T1000 (cell line): Measurements from ENCODE around the gene GMDS.

Source experiments
- DNase-seq: peaks from one replicate; lab custom pipeline; 2025; ENCODE audit warnings: mixed read lengths; lab: John Stamatoyannopoulos, UW

The GMDS gene

GRCh38 chr6:1624058-1624850 lies 621.2 kb downstream of the GMDS start:
- no peak for DNase-seq

- DNase-seq: no peak
These were observed 621.7 kb downstream of the GMDS start for GRCh38 chr6:1623769-1624057.

DNA sequence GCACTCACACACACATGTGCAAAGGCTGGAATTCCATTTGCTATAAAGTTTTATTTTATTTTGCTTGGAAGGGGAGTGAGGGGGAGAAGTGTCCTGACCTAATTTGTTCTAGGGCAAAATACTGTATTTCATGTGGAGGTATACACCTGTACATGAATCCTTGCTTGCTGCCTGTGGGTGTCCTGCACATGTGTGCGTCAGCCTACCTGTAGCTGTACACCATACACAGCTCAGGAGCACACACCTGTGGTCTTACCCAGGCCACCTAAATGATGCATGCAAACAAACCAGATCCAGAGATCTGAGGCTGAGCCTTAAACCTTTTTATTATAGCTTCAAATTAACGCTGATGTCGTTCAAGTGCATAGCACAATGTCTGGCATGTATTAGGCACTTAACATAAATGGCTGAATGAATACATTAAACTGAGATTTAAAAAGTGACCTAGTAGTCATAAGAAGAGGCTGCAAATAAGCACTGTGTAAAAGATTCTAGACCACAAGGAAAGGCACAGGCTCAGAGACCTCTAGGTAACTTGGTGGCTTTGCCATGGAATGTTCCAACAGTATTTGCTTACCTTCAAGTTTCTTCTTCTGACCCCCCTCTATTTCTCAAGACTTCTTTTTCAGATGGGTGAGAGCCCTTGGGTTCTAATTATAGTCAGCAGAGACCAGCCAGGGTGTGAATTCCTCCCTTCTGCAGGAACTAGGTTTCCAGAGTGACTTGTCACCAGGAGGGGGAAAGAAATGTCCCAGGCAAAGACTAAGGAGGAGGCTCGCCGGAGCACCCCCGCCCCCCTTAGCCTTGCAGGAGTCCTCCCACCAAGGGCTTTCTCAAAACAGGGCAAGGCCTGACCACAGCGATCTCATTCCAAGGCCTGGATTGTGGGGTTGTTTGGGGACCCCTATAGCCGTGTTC lies 622.3 kb downstream of the GMDS start:
- DNase-seq: no peak

DNA sequence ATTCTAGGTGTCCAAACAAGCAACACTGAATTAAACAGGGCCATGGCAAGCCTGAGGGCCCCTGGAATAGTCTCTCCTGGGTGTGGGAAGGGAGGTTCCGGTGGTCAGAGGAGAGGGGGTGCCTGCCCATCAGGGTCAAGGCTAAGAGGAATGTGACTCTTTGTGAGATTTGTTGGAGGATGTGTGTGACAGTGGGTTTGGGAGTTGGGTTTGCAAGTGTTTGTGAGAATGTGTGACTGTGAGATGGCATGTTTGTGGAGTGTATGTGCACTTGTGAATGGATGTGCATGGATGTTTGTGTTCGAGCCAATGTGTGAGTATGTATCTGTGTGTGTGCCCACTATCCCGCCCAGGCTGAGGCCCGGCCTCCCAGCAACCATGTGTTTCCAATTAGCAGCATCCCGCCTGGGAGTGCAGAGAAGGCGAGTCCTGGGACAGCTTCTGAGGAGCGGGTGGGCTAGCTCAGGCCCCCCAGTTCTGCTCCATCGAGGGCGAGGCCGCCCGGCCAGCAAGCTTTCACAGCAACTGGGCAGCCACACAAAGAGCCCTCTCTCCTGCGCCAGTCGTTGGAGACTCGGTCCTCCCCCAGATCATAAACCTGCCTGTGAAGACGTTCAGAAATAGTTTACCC lies 623.1 kb downstream of the GMDS start:
- no peak for DNase-seq

GRCh38 chr6:1621070-1621701 lies 624.2 kb downstream of the GMDS start:
- DNase-seq: no peak

GRCh38 chr6:1620504-1621069 lies 624.8 kb downstream of the GMDS start:
- no peak for DNase-seq

- DNase-seq: no peak
These were observed 625.5 kb downstream of the GMDS start for GRCh38 chr6:1619673-1620503.

- no peak for DNase-seq
These were observed 626.2 kb downstream of the GMDS start for GRCh38 chr6:1619098-1619672.

- no peak for DNase-seq
These were observed 626.9 kb downstream of the GMDS start for GRCh38 chr6:1618311-1619097.

- DNase-seq: no peak
These were observed 627.7 kb downstream of the GMDS start for GRCh38 chr6:1617466-1618310.

GRCh38 chr6:1616701-1617463 lies 628.5 kb downstream of the GMDS start:
- no peak for DNase-seq

GRCh38 chr6:1615853-1616420 lies 629.5 kb downstream of the GMDS start:
- DNase-seq: no peak

- no peak for DNase-seq
These were observed 630.1 kb downstream of the GMDS start for GRCh38 chr6:1615151-1615852.

DNA sequence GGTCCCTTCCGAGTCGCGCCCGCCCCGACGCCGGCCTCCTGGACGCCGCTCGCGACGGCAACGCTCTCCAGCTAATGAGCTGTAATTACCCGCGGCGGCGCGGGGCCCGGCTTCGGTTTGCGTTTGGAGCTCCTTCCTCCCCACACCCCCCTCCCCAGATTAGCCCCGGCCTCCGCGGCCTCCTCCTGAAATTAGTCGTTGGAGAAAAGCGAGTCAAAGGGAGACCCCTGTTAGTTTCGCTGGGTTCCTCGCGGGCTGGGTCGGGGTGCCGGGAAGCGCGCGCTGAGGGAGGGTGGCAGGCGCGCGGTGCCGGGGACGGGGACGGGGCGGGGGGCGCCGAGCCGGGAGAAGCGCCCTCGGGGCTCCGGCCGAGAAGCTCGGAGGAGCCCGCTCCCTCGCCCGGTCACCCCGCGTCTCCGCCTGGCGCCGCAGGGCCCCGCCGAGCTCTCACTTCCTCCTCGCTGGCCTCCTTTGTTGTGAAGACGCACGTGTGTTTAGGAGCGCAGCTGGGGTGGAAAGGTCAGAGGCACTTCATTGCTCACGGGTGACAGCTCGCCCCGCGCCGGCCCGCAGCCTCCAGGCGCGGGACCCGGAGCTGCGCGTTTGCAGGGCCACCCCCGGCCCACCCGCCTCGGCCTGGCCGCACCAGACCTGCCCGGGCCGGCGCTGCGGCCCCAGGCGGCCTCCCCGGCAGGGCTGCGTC lies 630.8 kb downstream of the GMDS start:
- no peak for DNase-seq

GRCh38 chr6:1613688-1614447 lies 631.5 kb downstream of the GMDS start:
- DNase-seq: peak; percentile 31

DNA sequence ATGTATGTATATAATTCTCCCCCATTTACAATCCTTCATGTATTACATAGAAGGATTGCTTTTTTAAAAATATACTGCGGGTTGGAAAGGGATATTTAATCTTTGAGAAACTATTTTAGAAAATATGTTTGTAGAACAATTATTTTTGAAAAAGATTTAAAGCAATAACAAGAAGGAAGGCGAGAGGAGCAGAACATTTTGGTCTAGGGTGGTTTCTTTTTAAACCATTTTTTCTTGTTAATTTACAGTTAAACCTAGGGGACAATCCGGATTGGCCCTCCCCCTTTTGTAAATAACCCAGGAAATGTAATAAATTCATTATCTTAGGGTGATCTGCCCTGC lies 632.1 kb downstream of the GMDS start:
- DNase-seq: no peak
